GM19043 (cell line): Measurements from ENCODE around the gene OGFOD3.
"Not testable (repeated sequence)": the region's sequence is repeated elsewhere in the genome, so short reads cannot be mapped to it uniquely, and the experiment has no call there.

ENCODE experiments used
- ATAC-seq: cut with Tn5 transposase; IDR thresholded peaks from one replicate; pipeline ENCODE4 v1.9.1; 2021; ENCODE audit warnings: low read depth; ENCODE audit not compliant: unreplicated experiment

Gene OGFOD3

GRCh38 chr17:82418001-82418986 lies at the start of gene OGFOD3, which contains the start of gene HEXD:
OGFOD3 (minus strand) TSS chr17:82418586; CDS start chr17:82418485, 101 bp downstream.
HEXD (plus strand) TSS chr17:82418347; CDS start chr17:82419800, 1,453 bp downstream.
- ATAC-seq, result peak; percentile 62

GRCh38 chr17:82465023-82465603 lies 46.7 kb upstream of the OGFOD3 start:
- ATAC-seq, result no peak

GRCh38 chr17:82464567-82464929 lies 46.2 kb upstream of the OGFOD3 start:
- ATAC-seq, result no peak

GRCh38 chr17:82463925-82464566 lies 45.7 kb upstream of the OGFOD3 start:
- ATAC-seq, result no peak

- no peak for ATAC-seq
Observed at GRCh38 chr17:82463391-82463790, 45.0 kb upstream of the OGFOD3 start.

GRCh38 chr17:82461827-82462524 lies 43.6 kb upstream of the OGFOD3 start:
- no peak for ATAC-seq

GRCh38 chr17:82459936-82460335 lies 41.5 kb upstream of the OGFOD3 start:
- ATAC-seq, result not testable (repeated sequence)

- ATAC-seq, result peak; percentile 18
Observed at GRCh38 chr17:82458885-82459424, 40.6 kb upstream of the OGFOD3 start.

- peak; percentile 90 for ATAC-seq
Observed at GRCh38 chr17:82458179-82458884, 39.9 kb upstream of the OGFOD3 start, which contains the start of gene NARF. NARF (plus strand) TSS chr17:82458741; CDS start chr17:82458804, 63 bp downstream.

- no peak for ATAC-seq
Observed at GRCh38 chr17:82457929-82458178, 39.5 kb upstream of the OGFOD3 start.

- ATAC-seq, result no peak
Observed at GRCh38 chr17:82457073-82457928, 38.9 kb upstream of the OGFOD3 start.

- not testable (repeated sequence) for ATAC-seq
Observed at GRCh38 chr17:82453706-82454105, 35.3 kb upstream of the OGFOD3 start.

GRCh38 chr17:82453151-82453550 lies 34.8 kb upstream of the OGFOD3 start:
- not testable (repeated sequence) for ATAC-seq

- ATAC-seq, result no peak
Observed at GRCh38 chr17:82452162-82452561, 33.8 kb upstream of the OGFOD3 start.

GRCh38 chr17:82450357-82451106 lies 32.1 kb upstream of the OGFOD3 start, which contains the start of gene CYBC1:
CYBC1 (minus strand) TSS chr17:82450752; CDS start chr17:82449254, 1,498 bp downstream.
- ATAC-seq, result no peak

- no peak for ATAC-seq
Observed at GRCh38 chr17:82449883-82450356, 31.5 kb upstream of the OGFOD3 start.

- peak; percentile 55 for ATAC-seq
Observed at GRCh38 chr17:82449131-82449882, 30.9 kb upstream of the OGFOD3 start.
